ENCODE results near the gene FOXD4L3.
"Not testable (repeated sequence)": the region's sequence is repeated elsewhere in the genome, so short reads cannot be mapped to it uniquely, and the experiment has no call there.

GRCh38 chr9:68323749-68324148 lies 21.1 kb downstream of the FOXD4L3 start:
- TF ChIP-seq, protein P1, sequence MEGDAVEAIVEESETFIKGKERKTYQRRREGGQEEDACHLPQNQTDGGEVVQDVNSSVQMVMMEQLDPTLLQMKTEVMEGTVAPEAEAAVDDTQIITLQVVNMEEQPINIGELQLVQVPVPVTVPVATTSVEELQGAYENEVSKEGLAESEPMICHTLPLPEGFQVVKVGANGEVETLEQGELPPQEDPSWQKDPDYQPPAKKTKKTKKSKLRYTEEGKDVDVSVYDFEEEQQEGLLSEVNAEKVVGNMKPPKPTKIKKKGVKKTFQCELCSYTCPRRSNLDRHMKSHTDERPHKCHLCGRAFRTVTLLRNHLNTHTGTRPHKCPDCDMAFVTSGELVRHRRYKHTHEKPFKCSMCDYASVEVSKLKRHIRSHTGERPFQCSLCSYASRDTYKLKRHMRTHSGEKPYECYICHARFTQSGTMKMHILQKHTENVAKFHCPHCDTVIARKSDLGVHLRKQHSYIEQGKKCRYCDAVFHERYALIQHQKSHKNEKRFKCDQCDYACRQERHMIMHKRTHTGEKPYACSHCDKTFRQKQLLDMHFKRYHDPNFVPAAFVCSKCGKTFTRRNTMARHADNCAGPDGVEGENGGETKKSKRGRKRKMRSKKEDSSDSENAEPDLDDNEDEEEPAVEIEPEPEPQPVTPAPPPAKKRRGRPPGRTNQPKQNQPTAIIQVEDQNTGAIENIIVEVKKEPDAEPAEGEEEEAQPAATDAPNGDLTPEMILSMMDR (IDR thresholded peaks at IDR 0.05), result not testable (repeated sequence)
- TF ChIP-seq ZFX (IDR thresholded peaks at IDR 0.05; ENCODE audit: borderline replicate concordance), result not testable (repeated sequence)
